ENCODE measurements around the gene SYTL2.
"Not testable (repeated sequence)": the region's sequence is repeated elsewhere in the genome, so short reads cannot be mapped to it uniquely, and the experiment has no call there.

SYTL2 gene

GRCh38 chr11:85656777-85657176 is 154.2 kb downstream of the SYTL2 start:
- TF ChIP-seq CTCF (conservative IDR thresholded peaks at IDR 0.05; ENCODE audit: low read depth) = no peak
- ChIA-PET POLR2A (ENCODE audit: low non-redundant PET) (no interaction called here), CTCF (interaction anchor here (0.7 kb wide), 1 partner anchor 15 kb away, joined by 7 read pairs; no protein-coding TSS in a partner anchor)
- no peak overlapping the region for H3K27ac ChIP-seq
- DNase-seq (ENCODE audit: low spot score) = no peak

GRCh38 chr11:85654343-85654742 is 156.6 kb downstream of the SYTL2 start:
- DNase-seq (ENCODE audit: low spot score); CTCF ChIA-PET; POLR2A ChIA-PET (ENCODE audit: low non-redundant PET); H3K27ac ChIP-seq: not testable (repeated sequence)

- DNase-seq (ENCODE audit: low spot score) = no peak
- no peak overlapping the region for H3K27ac ChIP-seq
- ChIA-PET POLR2A (ENCODE audit: low non-redundant PET) (no interaction called here), CTCF (interaction anchor here (0.6 kb wide), 1 partner anchor 161 kb away, joined by 3 read pairs; no protein-coding TSS in a partner anchor)
- no peak for TF ChIP-seq CTCF (conservative IDR thresholded peaks at IDR 0.05; ENCODE audit: low read depth)
These were observed 158.0 kb downstream of the SYTL2 start for GRCh38 chr11:85652786-85653447.

- CTCF ChIA-PET = no interaction called here
- DNase-seq (ENCODE audit: low spot score) = no peak
- POLR2A ChIA-PET (ENCODE audit: low non-redundant PET) = no interaction called here
- H3K27ac ChIP-seq = no peak overlapping the region
- no peak for TF ChIP-seq CTCF (conservative IDR thresholded peaks at IDR 0.05; ENCODE audit: low read depth)
These were observed 159.8 kb downstream of the SYTL2 start for GRCh38 chr11:85651118-85651517.

GRCh38 chr11:85647604-85648299 is 163.2 kb downstream of the SYTL2 start, which contains the start of gene TMEM126A:
TMEM126A (plus strand) TSS chr11:85647967; CDS start chr11:85650256, 2,289 bp downstream.
- CTCF ChIA-PET = interaction anchor here (0.6 to 0.9 kb wide), 3 partner anchors 9 to 574 kb away, joined by 3 to 4 read pairs (median 3); no protein-coding TSS in a partner anchor
- peak; percentile 82 for DNase-seq (ENCODE audit: low spot score)
- TF ChIP-seq CTCF (conservative IDR thresholded peaks at IDR 0.05; ENCODE audit: low read depth) = no peak
- H3K27ac ChIP-seq = peak within 1 kb of the TSS; percentile 79
- POLR2A ChIA-PET (ENCODE audit: low non-redundant PET) = interaction anchor here (0.6 to 1.2 kb wide), 3 partner anchors 10 to 687 kb away, joined by 3 to 6 read pairs (median 4); no protein-coding TSS in a partner anchor

- DNase-seq (ENCODE audit: low spot score) = no peak
- no peak for TF ChIP-seq CTCF (conservative IDR thresholded peaks at IDR 0.05; ENCODE audit: low read depth)
- H3K27ac ChIP-seq = no peak overlapping the region
- POLR2A ChIA-PET (ENCODE audit: low non-redundant PET) = interaction anchor here (0.9 to 1.2 kb wide), 2 partner anchors 9 to 17 kb away, joined by 3 to 4 read pairs; no protein-coding TSS in a partner anchor
- CTCF ChIA-PET = interaction anchor here (0.6 to 0.9 kb wide), 2 partner anchors 8 to 575 kb away, joined by 3 read pairs; no protein-coding TSS in a partner anchor
These were observed 163.9 kb downstream of the SYTL2 start for GRCh38 chr11:85647078-85647477.
